GM19351 (cell line): Measurements from ENCODE around the gene RABGEF1.
"Not testable (repeated sequence)": the region's sequence is repeated elsewhere in the genome, so short reads cannot be mapped to it uniquely, and the experiment has no call there.

Source experiments
- ATAC-seq: cut with Tn5 transposase; IDR thresholded peaks from one replicate; pipeline ENCODE4 v1.9.1; 2021; ENCODE audit warnings: mild to moderate bottlenecking, moderate library complexity; ENCODE audit not compliant: unreplicated experiment

The RABGEF1 gene

DNA sequence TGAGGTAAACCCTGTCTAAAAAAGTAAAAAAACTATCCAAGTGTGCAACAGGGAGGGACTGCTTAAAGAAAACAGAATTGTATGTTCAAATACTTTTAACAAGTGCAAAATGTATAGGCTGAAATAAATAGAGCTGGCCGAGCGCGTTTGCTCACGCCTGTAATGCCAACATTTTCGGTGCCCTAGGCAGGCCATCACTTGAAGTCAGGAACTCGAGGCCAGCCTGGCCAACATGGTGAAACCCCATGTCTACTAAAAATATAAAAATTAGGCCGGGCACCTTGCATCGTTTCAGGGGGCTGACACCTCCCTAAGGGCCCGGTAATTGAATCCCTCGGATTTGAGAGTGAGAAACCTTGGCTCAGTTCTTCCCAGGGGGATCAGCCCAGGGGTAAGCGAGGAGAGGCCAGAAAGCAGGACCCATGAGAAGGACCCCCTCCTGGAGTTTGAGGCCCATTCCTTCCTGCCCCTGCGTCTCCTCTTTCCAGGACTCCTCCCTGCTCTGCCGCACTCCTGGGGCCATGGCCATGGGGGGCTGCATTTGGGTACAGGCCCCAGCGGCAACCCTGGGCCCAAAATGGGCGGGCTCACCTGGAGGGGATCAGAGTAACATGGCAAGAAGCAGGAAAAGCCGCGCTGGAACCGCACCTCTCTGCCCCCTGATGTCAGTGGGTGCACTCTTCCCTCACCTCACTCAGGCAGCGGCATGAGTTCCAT is 105.0 kb downstream of the RABGEF1 start:
- no peak for ATAC-seq

DNA sequence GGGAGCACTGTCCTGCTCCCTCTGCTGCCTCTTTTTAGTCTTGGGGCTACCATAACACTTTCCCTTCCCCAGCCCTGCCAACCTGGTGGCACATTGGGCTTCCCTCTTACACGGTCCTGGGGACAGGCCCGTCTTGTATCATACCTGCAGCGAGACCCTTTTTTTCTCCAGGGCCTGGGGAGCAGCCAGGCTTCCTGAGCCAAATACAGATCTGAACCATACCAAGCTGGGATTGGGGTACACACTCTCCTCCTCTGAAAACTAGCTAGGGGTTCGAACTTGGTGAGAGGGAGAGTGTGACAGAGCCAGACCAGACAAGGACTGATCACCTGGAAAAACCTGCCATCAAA is 105.5 kb downstream of the RABGEF1 start:
- ATAC-seq: not testable (repeated sequence)

DNA sequence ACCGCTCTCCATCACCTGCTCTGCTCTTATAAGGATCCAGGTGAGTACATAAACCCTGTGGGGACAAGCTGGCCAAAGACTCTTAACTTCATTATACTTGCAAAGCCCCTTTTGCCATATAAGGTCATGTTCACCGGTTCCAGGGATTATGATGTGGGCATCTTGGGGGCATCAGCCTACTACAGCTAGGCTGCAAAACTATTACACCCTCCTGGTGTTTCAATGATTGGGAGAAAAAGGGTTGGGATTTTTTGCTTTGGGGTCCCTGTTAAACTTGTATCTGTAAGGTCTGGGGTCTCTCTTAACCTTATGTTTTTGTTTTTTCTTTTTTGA is 107.0 kb downstream of the RABGEF1 start:
- not testable (repeated sequence) for ATAC-seq

DNA sequence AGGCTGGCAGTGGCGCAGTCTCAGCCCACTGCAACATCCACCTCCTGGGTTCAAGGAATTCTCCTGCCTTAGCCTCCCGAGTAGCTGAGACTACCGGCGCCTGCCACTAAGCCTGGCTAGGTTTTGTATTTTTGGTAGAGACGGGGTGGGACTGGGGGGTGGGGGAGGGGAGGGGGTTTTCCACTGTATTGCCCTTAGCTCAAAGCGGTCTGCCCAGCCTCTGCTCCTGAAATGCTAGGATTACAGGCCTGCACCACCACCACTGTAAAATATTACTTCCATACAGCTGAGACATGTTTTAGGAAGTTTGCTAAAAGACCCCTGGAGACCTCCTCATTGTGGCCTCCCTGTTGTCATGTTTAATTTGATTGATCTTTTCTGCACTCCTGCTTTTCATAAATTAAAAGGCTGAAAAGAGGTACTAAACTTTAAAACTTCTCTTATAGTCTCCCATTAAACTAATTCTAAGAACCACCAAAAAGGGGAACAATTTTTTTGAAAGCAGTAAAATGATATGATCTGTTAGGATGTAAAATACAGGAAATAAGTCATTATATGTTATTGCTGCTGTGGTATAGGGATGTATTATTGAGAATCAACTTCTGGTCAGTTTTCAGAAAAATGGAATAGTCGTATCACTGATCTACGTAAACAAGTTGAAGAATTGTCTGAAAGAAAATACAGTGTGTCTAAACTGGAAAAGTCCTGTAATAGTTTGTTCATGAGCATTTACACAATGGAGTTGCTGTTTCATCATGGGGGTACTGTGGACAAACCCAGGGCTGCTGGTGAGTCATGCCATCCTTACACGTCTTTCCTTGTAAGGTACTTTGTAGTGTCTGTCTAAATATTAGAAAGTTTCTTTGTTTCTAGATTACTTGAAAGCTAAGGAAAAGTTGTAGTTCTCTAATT is 107.6 kb downstream of the RABGEF1 start:
- ATAC-seq: no peak

DNA sequence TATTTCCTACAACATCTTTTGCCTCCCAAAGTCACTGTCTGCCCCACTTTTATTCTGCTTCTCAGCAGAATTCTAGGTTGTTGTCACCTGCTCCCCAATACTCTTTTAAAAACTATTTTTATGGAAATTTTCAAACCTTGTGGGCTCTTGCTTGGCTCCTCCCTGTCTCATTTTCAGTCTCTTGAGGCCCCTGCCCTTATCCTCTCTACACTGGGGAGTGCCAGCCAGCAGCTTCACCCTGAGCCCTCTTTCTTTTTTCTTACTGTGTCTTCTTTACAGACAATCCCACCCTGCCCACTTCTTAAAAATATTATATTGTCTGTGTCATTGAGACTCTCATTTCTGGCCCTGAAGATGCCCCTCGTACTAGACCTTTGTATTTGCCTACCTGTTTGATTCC is 118.8 kb downstream of the RABGEF1 start:
- no peak for ATAC-seq

DNA sequence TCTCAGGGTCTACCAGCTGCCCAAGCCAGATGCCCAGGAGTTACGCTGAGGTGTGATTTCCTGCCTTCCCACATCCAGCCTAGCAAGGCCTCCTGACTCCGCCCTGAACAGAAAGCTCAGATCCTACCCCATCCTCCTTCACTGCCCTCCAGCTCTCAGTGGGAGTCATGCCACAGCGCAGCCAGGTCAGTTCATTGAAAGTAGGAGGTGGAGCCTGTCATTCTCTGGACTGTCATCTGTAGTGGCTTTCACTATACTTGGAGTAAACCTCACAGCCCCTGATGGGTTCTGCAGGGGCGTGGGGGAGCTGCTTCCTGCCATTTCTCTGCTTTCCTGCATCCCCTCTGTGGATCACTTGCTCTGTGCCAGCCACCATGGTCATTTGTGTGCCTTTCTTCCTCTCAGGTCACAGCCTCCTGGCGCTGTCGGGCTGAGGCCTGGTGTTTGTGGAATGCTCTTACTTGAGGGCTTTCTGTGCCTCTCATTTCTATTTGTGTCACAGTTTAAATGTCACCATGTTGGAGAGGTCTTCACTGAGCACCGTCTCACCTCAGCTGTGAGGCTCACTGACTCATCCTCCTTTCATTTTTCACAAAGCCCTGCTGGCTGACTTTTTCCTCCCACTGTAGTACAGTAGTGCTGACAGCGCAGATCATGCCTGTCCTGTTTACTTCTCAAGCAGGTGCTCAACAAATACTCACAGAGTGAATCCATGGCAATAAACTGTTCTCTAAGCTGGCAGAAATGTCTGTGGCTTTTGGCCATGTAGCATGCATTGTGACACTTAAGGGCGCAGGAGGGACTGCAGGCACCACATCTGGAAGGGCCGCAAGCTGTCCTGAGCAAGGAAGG is 119.5 kb downstream of the RABGEF1 start:
- ATAC-seq: no peak

DNA sequence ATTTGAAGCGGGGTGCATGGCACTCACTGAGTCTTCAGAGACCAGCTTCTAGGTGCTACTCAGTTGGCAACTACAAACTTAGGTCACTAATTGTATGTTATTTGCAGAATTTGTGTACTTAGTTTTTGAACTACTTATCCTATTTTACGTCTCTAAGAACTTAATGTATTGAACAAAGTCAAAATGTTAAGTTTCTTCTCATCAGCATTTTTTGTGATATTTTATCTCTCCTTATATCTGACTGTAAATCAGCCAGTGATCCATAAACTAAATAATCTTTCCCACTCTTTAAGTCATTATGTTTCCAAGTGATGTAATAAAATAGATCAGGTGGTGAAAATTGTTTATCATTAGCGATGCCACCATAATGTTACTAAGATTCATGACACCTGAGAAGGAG is 120.2 kb downstream of the RABGEF1 start:
- ATAC-seq: no peak
